ENCODE measurements around the gene ANKLE2. TPM values are rescaled to one million over a fixed set of nuclear protein-coding genes. Genes with fewer than 3 reads are reported as not detected.

The ANKLE2 gene
- total RNA-seq, 2 donors from 2014 or later, result 31.1 to 82.4 TPM

DNA sequence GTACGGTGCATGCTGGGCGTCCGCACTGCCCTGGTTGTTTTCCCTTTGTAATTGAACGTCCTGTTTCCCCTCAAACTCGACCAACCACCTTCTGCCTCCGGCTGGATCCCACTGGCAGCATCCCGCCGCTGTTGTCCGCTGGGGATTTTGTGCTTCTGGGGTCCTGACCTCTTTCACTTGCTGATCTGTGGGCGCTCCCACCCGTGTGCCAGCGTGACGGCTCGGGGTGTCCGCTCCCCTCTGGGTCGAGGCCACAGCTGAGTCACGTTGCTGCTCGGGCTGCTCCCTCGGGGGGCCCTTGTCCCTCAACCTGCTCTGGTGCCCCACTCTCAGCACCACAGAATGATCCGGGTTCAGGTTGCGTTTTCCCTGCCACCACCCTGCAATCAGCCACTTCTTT lies 43.0 kb downstream of the ANKLE2 start:
- no peak overlapping the region for H3K27ac ChIP-seq
- 90% methylated on average over 20 of the region's 21 CpGs for WGBS
- no peaks in the 10 kb centered on the region for H3K27me3 ChIP-seq (replicated peaks; ENCODE audit: insufficient read depth)
- H3K4me1 ChIP-seq (replicated peaks), result no peaks in the 10 kb centered on the region
- H3K9me3 ChIP-seq, result no peaks in the 10 kb centered on the region
- intact Hi-C loops (cut with DNase I), result no loop called here
- TF ChIP-seq POLR2AphosphoS5 (IDR thresholded peaks at IDR 0.05), result no peak
- TF ChIP-seq POLR2A (IDR thresholded peaks at IDR 0.05), result no peak
- no peak for TF ChIP-seq CTCF (IDR thresholded peaks at IDR 0.05)
- DNase-seq (ENCODE audit: low spot score), result no peak
- no peak overlapping the region for H3K4me3 ChIP-seq
- peaks cover 5 to 25% of the 10 kb centered on the region in 2 donors for H3K36me3 ChIP-seq

DNA sequence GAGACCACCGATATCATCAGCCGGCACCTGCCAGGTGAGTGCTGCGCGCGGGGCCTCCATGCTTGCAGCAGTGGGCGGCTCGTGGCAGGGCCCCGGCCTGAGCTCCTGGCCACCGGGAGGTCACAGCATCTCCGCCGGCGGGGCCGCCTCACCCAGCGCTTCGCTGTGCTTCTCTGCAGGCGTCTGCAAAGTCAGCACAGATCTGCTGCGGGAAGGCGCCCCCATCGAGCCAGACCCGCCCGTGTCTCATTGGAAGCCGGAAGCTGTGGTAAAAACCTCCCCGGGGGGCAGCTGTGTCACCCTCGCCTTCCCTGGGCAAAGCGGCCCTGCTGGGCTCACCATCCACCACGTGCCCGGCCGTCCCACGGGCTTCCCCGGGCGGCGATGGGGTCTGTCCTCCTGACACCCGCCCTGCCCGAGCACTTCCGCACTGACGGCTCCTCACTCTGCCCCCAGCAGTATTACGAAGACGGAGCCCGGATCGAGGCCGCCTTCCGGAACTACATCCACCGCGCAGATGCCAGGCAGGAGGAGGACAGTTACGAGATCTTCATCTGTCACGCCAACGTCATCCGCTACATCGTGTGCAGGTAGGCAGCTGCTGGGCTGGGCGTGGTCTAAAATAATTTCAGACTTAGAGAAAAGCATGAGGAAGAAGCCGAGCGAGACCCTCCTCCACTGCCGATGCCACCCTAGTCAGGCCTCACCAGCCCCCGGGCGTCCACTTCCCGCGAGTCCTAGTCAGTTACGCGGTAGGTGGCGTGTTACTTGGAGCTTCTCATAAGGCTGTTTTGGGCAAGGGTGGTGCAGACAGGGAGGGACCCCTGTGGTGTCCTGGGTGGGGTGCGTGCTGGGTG lies 43.9 kb downstream of the ANKLE2 start:
- Histone ChIP-seq H3K9me3 (no peaks in the 10 kb centered on the region), H3K4me3 (no peak overlapping the region), H3K27ac (no peak overlapping the region), H3K4me1 (replicated peaks) (no peaks in the 10 kb centered on the region), H3K27me3 (replicated peaks; ENCODE audit: insufficient read depth) (no peaks in the 10 kb centered on the region), H3K36me3 (peaks cover 5 to 25% of the 10 kb centered on the region in 2 donors)
- no peak for DNase-seq (ENCODE audit: low spot score)
- intact Hi-C loops (cut with DNase I), result no loop called here
- TF ChIP-seq POLR2A (IDR thresholded peaks at IDR 0.05), result no peak
- TF ChIP-seq CTCF (IDR thresholded peaks at IDR 0.05), result no peak
- TF ChIP-seq POLR2AphosphoS5 (IDR thresholded peaks at IDR 0.05), result no peak
- WGBS, result 92% methylated on average over 57 of the region's 61 CpGs

DNA sequence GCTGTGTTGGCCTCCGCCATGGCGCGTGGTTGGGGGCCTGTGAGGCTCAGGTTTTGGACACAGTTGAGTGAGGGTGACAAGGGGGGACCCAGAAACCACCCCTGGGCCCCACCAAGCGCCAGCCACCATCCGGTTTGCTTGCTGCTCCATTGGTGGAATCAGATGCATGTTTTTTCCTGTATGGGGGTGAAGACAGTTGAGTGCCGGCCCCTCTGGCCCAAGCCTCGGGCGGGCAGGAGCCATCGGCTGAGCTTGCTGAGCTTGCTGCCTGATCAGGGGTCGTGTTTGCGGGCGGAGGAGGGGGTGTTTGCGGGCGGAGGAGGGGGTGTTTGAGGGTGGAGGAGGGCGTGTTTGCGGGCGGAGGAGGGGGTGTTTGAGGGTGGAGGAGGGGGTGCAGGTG lies 44.6 kb downstream of the ANKLE2 start:
- H3K27me3 ChIP-seq (replicated peaks; ENCODE audit: insufficient read depth), result no peaks in the 10 kb centered on the region
- intact Hi-C loops (cut with DNase I), result no loop called here
- no peaks in the 10 kb centered on the region for H3K9me3 ChIP-seq
- no peak for DNase-seq (ENCODE audit: low spot score)
- no peak overlapping the region for H3K4me3 ChIP-seq
- H3K36me3 ChIP-seq, result peaks cover 5 to 25% of the 10 kb centered on the region in 2 donors
- H3K27ac ChIP-seq, result no peak overlapping the region
- TF ChIP-seq POLR2AphosphoS5 (IDR thresholded peaks at IDR 0.05) (no peak), CTCF (IDR thresholded peaks at IDR 0.05) (no peak), POLR2A (IDR thresholded peaks at IDR 0.05) (no peak)
- 84% methylated on average over 17 of the region's 17 CpGs for WGBS
- no peaks in the 10 kb centered on the region for H3K4me1 ChIP-seq (replicated peaks)

GRCh38 chr12:132716356-132716755 lies 45.3 kb downstream of the ANKLE2 start:
- Histone ChIP-seq H3K27me3 (replicated peaks; ENCODE audit: insufficient read depth) (no peaks in the 10 kb centered on the region), H3K4me3 (no peak overlapping the region), H3K36me3 (peaks cover 5 to 25% of the 10 kb centered on the region in 2 donors), H3K9me3 (no peaks in the 10 kb centered on the region), H3K4me1 (replicated peaks) (peaks cover 3% of the 10 kb centered on the region), H3K27ac (no peak overlapping the region)
- no peak for DNase-seq (ENCODE audit: low spot score)
- WGBS, result 93% methylated on average over 11 of the region's 11 CpGs
- TF ChIP-seq CTCF (IDR thresholded peaks at IDR 0.05) (no peak), POLR2AphosphoS5 (IDR thresholded peaks at IDR 0.05) (no peak), POLR2A (IDR thresholded peaks at IDR 0.05) (no peak)
- intact Hi-C loops (cut with DNase I), result no loop called here

GRCh38 chr12:132715874-132716273 lies 45.8 kb downstream of the ANKLE2 start:
- H3K4me1 ChIP-seq (replicated peaks), result peaks cover 4% of the 10 kb centered on the region
- no peak for TF ChIP-seq POLR2A (IDR thresholded peaks at IDR 0.05)
- TF ChIP-seq CTCF (IDR thresholded peaks at IDR 0.05), result no peak
- no peak for TF ChIP-seq POLR2AphosphoS5 (IDR thresholded peaks at IDR 0.05)
- no peak for DNase-seq (ENCODE audit: low spot score)
- H3K4me3 ChIP-seq, result no peak overlapping the region
- intact Hi-C loops (cut with DNase I), result no loop called here
- no peaks in the 10 kb centered on the region for H3K27me3 ChIP-seq (replicated peaks; ENCODE audit: insufficient read depth)
- H3K9me3 ChIP-seq, result no peaks in the 10 kb centered on the region
- H3K36me3 ChIP-seq, result peaks cover 5 to 24% of the 10 kb centered on the region in 2 donors
- 90% methylated on average over 9 of the region's 9 CpGs for WGBS
- no peak overlapping the region for H3K27ac ChIP-seq
